ENCODE data around the gene SCIN.
"Not testable (repeated sequence)": the region's sequence is repeated elsewhere in the genome, so short reads cannot be mapped to it uniquely, and the experiment has no call there.

The SCIN gene

DNA sequence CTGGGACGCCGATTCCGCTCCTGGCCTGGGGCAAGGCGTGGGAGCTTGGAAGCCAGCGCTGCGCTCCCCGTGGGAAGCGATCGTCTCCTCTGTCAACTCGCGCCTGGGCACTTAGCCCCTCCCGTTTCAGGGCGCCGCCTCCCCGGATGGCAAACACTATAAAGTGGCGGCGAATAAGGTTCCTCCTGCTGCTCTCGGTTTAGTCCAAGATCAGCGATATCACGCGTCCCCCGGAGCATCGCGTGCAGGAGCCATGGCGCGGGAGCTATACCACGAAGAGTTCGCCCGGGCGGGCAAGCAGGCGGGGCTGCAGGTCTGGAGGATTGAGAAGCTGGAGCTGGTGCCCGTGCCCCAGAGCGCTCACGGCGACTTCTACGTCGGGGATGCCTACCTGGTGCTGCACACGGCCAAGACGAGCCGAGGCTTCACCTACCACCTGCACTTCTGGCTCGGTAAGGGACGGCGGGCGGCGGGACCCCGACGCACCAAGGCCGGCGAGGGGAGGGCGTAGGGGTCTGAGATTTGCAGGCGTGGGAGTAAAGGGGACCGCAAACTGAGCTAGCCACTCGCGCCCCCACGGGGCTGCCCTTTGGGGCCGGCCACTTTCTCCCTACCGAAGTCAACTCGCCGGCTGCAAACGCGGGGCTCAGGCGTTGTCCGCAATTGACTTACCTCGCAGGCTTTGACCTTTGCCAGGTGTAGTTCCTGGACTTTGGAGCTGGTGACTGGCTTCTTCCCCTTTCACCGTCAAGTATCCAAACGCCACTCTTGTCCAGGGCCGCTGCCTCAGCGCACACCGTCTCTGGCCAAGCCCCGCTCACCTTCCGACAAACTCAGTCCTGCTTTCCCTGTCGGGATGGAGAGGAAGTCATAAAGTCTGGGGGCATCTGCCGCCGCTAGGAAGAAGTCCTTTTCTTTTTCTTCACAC, at the start of gene SCIN:
TSS of gene SCIN (plus strand) at position 187 of the 928 bp plus-strand sequence. CDS start at position 254, 67 bp downstream.
- DNase-seq (ENCODE audit: low read depth), result no peak

DNA sequence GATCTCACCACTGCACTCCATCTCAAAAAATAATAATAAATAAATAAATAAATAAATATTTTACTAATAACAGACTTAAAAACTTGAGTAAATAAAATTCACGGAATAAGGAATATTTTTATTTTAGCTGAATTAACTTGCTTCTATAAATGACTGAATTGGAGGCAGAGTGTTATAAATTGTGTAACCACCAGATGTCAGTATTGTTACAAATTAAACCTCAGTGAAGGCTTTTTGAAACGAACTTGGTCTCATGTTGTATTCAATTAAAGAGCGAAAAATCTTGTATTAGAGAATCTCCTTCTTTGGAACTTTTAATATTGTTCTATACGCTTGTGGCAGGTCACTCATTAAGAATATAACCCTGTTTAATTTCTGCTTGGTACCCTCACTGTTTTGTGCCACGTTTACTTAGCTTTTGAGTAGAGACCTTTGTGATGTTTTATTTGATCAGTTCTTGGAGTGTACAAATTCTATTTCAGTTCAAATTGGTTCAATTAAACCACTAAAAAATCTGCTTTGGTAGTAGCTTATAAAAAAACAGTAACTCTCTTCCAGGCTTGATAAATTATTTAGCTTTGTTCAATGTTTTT, 45.6 kb upstream of the SCIN start:
- no peak for DNase-seq (ENCODE audit: low read depth)

DNA sequence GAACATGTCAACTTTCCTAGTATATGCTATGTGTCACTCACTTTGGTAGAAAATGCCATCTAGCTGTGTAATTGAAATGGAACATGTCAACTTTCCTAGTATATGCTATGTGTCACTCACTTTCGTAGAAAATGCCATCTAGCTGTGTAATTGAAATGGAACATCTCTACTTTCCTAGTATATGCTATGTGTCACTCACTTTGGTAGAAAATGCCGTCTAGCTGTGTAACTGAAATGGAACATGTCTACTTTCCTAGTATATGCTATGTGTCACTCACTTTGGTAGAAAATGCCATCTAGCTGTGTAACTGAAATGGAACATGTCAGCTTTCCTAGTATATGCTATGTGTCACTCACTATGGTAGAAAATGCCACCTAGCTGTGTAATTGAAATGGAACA, 43.8 kb upstream of the SCIN start:
- DNase-seq (ENCODE audit: low read depth), result not testable (repeated sequence)

DNA sequence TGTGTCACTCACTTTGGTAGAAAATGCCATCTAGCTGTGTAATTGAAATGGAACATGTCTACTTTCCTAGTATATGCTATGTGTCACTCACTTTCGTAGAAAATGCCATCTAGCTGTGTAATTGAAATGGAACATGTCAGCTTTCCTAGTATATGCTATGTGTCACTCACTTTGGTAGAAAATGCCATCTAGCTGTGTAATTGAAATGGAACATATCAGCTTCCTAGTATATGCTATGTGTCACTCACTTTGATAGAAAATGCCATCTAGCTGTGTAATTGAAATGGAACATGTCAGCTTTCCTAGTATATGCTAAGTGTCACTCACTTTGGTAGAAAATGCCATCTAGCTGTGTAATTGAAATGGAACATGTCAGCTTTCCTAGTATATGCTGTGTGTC, 42.9 kb upstream of the SCIN start:
- not testable (repeated sequence) for DNase-seq (ENCODE audit: low read depth)

DNA sequence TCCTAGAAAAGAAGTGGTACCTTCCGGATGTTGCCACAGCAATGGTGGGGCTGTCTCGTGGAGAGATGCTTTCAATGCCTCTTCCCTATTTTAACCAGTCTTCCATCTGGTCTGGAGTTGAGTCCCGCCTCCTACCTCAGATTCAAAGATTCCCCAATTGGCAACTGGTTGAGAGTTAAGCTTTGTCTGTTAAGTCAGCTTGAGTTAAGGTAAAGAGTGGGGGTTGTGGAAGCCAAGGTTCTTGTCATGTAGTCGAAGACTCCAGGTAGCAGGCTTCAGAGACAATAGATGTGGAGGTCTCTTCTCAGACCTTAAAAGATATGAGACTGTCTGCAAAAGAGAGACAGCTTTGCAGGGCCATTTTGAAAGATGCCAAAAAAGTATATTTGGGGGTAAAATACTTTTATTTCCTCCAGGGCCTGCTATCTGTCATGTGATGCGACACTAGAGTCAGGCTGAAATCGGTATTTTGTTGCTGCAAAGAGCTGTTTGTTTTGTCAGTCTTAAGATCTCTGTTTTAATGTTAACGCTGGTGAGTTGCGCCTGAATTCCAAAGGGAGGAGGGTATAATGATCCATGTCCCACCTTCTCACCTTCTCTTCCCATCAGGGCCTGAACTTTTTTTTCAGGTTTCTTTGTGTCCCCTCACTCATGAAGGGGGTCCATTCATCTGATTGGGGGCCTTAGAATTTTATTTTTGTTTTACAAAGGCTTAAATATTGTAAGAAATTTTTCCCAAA, 40.4 kb upstream of the SCIN start:
- no peak for DNase-seq (ENCODE audit: low read depth)

DNA sequence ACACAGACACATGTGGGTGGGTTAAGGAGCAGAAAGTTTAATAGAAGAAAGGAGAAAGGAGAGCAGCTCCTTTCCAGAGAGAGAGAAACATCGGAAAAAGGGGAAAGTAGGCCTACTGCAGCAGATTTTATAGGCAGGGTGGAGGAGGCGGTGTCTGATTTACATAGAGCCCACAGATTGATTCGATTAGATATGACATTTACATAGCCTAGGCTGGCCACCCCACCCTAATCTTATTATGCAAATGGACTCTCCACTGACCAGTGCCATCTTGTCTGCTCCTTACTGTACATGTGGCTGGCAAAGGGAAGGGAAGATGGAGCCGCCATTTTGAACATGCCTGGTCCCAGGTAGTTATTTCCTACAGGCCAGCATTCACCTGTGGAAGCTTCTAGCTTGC, 38.7 kb upstream of the SCIN start:
- DNase-seq (ENCODE audit: low read depth), result no peak

DNA sequence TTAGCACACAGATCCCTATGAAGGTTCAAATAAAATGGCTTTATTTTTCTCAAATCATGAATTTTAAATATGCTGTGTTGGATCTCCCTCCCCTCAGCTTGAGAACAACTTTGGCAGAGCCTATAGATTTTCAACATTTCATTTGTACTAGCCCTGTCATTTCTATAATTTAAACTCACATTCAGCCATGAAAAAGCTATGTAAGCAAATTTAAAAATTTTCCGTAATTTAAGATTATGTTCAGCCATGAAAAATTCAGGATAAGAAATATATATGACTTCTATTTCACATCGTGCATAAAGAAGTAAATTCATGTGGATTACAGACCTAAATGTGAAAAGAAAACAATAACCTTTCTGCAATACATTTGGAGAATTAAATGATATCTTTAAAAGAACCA, 36.5 kb upstream of the SCIN start:
- DNase-seq (ENCODE audit: low read depth), result no peak

DNA sequence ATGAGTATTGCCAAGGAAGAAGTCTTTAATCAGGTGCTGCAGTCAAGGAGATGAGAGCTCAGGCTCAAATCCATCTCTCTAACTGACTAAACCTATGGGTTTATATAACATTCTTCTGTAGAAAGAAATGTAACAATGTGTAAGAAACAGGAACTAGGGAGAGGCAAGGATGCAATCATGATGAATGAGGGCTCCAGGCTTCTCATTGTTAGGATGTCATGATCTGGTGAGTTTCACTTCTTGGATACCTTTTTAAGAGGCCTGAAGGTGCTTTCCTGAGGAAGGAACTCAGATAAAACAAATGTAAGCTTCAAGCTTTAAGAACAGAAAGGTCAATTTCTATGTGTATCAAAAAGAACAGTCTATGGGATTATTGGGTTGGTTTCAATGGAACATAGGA, 30.8 kb upstream of the SCIN start:
- no peak for DNase-seq (ENCODE audit: low read depth)

DNA sequence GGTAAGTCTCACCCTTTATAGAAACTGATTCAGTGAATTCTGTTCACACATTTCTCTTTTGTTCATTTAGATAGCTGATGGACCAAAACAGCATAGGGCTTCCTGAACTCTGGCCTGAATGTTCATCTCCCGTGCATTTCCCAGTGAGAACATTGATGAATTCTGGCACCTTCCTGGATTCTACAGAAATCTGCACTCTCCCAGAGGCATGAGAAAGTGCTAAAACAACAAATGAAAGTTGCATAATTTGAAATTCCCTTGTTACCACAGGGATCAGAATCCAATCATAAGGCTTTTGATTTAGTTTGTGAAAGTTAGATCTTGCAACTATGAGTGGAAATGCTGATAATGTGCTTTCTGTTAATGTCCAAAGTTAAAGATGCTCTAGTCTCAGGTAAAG, 29.7 kb upstream of the SCIN start:
- no peak for DNase-seq (ENCODE audit: low read depth)

DNA sequence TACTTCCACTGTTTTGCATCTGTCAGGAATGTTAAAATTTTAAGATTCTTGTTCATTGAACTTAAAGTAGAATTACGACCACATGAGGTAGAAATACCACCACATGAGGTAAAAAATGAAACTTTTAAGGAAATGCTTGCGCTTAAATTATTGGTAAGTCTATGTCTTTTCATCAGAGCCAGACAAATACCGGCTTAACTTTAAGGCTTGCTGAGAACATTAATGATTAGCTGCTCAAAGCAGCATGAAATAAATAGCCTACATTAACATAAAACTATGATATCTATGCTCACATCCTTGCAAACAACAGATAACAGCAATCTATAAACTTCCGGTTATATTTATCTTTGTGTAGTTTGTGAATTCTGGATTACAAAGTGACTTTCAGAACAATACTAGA, 26.9 kb upstream of the SCIN start:
- no peak for DNase-seq (ENCODE audit: low read depth)

DNA sequence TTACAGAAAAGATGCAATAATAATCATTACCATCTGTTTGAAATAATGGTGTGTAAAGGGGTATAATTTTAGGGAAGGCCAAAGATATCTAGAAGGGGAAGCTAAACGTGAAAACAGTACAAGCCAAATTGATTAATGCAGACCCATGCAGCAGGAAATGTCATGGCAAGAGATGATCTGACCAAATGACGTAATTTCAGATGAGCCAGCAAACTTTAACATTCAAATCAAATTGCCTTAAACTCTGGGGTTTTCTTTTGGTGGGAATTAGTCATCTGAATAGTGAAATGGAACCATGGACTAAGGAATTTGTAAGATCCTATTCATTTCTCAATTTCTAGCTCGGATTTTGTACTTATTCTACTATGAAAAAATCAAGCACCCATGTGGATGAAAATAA, 21.4 kb upstream of the SCIN start:
- DNase-seq (ENCODE audit: low read depth), result no peak

DNA sequence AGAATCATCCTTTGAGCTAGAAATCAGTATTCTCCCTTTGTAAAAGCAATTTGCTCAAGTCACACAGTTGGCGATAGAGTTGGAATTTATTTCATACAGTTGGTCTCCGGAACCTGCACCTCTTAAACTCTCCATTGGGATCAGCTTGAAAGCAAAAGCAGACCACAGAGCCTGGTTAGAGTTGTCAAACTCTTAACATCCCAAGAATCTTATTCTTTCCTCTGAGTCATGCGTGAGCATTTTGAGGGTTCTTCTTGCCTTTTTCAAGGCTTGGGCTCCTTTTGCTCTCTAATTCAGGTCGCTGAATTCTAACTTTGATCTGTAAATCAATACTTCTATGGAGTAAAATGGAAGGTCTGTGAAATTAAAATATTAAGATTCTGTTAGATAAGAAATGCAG, 19.6 kb upstream of the SCIN start:
- no peak for DNase-seq (ENCODE audit: low read depth)

DNA sequence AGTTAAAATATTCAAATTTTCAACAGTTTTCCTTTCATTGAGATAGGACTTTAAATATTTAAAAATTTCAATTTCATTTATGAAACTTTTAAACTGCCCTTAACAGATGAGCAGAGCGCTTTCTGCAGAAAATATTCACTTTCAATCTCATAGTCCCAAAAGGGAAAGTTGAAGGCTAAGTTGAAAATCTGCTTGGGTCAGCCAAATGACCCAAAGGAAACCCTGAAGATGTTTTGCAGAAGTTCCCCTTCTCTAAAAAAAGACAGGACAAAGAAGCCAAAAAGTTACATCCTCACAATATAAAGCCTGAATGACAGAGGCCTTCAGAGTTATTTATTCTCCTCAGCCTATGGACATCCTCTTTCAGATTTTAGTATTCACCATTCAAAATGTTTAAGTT, 17.6 kb upstream of the SCIN start:
- DNase-seq (ENCODE audit: low read depth), result no peak

DNA sequence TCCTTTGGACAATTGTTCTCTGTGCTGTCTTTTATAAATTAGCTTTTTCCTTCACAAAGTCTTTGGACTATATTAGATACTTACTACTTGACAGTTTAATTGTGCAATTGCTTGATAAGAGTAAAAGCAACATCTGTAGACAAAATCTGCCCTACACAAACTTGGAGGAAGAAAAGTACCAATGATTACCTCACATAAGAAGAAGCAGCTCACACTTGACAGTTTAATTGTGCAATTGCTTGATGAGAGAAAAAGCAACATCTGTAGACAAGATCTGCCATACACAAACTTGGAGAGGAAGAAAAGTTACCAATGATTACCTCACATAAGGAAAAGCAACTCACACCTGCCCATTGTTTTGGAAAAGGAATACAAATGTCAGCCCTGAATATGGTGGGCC, 17.1 kb upstream of the SCIN start:
- no peak for DNase-seq (ENCODE audit: low read depth)

DNA sequence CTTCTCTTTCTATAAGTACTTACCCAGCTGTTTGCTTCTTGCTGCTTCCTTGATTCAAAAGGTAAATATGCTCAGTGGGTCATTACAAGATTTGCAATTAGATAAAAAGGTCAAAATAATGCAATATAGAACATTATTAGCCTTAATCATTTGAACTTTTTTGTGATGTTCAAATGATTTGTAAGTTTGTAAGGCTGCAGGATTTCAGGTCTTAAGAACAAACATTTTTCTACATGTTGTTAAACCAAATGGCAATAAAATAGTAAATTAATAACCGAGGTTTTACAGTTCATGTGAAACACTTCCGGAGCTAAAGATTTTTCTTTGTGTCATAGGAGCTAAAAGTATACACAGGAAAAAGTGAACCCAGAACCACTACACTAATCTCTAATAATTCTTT, 16.2 kb upstream of the SCIN start:
- no peak for DNase-seq (ENCODE audit: low read depth)

DNA sequence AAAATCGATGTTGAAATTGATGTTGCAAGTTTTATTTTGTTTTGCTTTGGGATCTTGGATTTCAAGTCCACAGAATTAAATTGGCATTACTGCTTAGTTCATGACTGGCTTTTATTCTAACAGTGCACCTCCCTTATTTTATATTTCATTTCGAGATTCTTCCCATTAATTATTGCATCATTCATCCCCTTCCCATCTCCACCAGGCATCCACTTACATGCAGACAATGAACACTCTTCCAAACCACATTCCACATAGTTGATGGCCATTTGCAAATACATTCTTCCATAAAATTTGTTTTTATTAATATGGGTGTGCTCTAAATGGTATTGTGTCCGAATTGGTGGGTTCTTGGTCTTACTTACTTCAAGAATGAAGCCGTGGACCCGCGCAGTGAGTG, 15.6 kb upstream of the SCIN start:
- no peak for DNase-seq (ENCODE audit: low read depth)

DNA sequence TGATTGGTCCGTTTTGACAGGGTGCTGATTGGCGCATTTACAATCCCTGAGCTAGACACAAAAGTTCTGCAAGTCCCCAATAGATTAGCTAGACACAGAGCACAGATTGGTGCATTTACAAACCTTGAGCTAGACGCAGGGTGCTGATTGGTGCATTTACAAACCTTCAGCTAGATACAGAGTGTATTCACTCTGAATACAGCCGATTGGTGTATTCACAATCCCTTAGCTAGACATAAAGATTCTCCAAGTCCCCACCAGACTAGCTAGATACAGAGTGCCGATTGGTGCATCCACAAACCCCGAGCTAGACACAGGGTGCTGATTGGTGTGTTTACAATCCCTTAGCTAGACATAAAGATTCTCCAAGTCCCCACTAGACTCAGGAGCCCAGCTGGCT, 14.8 kb upstream of the SCIN start:
- DNase-seq (ENCODE audit: low read depth), result not testable (repeated sequence)

DNA sequence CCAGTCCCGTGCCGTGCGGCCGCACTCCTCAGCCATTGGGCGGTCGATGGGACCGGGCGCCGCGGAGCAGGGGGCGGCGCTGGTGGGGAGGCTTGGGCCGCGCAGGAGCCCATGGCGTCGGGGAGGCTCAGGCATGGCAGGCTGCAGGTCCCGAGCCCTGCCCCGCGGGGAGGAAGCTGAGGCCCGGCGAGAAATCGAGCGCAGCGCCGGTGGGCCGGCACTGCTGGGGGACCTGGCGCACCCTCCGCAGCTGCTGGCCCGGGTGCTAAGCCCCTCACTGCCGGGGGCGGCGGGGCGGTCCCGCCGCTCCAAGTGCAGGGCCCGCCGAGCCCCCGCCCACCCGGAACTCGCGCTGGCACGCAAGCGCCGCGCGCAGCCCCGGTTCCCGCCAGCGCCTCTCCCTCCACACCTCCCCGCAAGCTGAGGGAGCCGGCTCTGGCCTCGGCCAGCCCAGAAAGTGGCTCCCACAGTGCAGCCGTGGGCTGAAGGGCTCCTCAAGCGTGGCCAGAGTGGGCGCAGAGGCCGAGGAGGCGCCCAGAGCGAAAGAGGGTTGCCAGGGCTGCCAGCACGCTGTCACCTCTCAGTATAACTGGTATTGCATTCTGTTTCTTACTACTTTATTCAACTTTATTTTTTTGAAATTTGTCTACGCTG, 14.3 kb upstream of the SCIN start:
- DNase-seq (ENCODE audit: low read depth), result not testable (repeated sequence)

DNA sequence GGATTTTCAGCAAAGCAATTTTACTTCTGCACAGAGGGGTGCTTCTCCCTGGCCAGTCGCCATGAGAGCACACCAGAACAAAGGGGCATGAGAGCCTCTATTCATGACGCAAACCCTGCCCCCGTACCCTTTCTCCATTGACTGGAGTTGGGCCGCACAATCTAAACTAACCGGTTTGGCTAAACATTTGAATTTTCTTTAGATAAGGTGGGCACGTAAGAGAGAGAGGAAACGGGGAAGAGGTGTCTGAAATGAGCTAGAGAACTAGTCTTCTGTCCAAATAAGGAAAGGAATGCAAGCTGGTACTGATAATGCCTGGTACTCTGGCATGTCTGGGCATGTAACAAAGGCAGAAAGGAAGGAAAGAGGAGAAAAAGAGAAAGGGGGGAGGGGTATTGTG, 13.2 kb upstream of the SCIN start:
- no peak for DNase-seq (ENCODE audit: low read depth)

DNA sequence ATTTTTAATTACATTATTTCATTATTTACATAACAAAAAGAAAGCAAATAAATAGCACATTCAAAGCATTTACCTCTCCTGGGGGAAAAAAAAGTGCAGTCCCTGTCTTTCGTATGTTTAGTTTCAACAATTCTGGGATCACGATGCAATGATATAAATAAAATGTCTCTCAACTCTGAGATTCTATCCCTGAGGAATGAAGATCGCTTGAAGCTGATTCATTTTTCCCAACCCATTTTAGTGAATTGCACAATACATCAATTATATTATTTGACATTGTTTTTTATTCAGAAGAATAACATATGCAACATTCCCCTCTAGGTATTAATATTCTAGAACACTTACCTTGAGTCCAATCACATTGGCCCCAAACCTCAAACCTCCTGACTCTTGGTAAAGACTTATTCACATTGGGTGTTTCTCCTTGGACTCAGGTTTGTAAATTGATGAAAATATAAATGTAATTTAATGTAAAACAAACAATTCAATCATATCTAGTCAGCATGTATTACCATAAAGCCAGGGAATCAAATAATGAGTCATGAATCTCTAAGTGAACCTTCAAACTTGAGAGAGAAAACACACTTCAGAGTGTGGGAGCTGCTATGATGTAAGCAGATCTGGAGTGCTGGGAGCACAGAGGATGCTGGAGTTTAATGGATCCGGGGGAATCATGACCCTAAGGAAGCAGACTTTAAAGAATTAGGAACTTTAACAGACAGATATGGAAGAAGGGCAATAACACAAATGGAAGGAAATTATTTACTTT, 5.3 kb upstream of the SCIN start:
- DNase-seq (ENCODE audit: low read depth), result no peak

DNA sequence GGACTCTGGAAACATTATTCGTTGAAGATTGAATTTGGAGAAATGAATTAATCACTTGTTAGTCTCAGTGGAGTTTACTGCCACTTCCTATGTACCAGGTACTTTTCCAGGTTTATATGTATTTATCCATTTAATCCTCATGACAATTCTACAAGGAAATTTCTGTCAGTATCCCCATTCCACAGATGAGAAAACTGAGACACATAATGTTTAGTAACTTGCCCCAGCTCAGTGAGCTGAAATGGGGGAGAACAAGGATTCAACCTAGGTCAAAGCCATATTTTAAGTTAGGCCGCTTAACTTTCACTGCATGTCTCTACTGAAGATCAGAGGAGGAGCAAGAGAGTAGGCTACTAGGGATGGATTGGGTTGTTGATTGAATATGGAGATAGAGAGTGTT, 4.6 kb upstream of the SCIN start:
- no peak for DNase-seq (ENCODE audit: low read depth)

DNA sequence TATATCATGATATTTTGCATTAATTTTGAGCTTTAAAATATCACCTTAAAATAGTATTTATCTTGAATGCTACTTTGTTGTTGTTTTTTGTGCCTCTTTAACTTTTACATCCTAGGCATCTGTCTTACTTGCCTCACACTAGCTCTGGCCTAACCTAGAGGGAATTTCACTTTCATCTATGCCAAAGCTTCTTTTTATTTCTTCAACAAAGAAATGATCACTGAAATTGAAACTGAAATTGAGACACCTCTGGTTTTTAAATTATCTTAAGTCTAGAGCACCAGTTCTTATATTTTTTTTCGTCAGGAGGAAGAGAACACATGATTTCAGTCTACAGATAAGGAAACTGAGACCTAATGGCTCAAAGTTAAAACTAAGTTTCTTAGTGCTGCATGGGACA, 3.5 kb upstream of the SCIN start:
- DNase-seq (ENCODE audit: low read depth), result no peak
